GM12872 (cell line): Measurements from ENCODE around the gene ALKBH8.

Source experiments
- CTCF ChIP-seq: IDR thresholded peaks from 3 replicates; pipeline ENCODE4 v1.5.1; 2011; ENCODE audit warnings: low read depth, mild to moderate bottlenecking, low read length, moderate library complexity; ENCODE audit not compliant: insufficient read depth

ALKBH8 gene

GRCh38 chr11:107467696-107468095, 97.8 kb downstream of the ALKBH8 start:
- no peak for TF ChIP-seq CTCF

GRCh38 chr11:107457558-107458271, 107.8 kb downstream of the ALKBH8 start, which contains the start of gene CWF19L2:
CWF19L2 (minus strand) TSS chr11:107457825; CDS start chr11:107457816, 9 bp downstream.
- TF ChIP-seq CTCF: no peak

GRCh38 chr11:107457205-107457557, 108.4 kb downstream of the ALKBH8 start:
- TF ChIP-seq CTCF: no peak

GRCh38 chr11:107453594-107454286, 111.8 kb downstream of the ALKBH8 start:
- no peak for TF ChIP-seq CTCF
